Endothelial cell of umbilical vein (primary cell): ENCODE results near the gene LIPM. TPM values are rescaled to one million over a fixed set of nuclear protein-coding genes. Genes with fewer than 3 reads are reported as not detected.

Experiments
- BruUV-seq: library from RNA; stranded (reverse); fragments of 400-500 nt; replicated peaks from 2 replicates; lab custom pipeline; 2021; lab: Mats Ljungman, UMichigan
- CTCF ChIA-PET: fragments of 300-600, 350-600 bp; sonication (Branson Sonifier 250); formaldehyde crosslinking; loops from one replicate; lab custom pipeline; 2021; ENCODE audit warnings: antibody characterized with exemption, inconsistent platforms; lab: Charles Lee
- POLR2A ChIA-PET: fragments of 300-600, 350-600 bp; sonication (Branson Sonifier 250); formaldehyde crosslinking; loops from one replicate; lab custom pipeline; 2021; ENCODE audit warnings: antibody characterized with exemption, inconsistent platforms; lab: Charles Lee
- DNase-seq: peaks from one replicate; pipeline ENCODE4 v3.0.0-alpha.2; 2011; ENCODE audit warnings: low read depth, low spot score
- FAIRE-seq: peaks from 2 replicates; lab custom pipeline; 2011; peaks lifted over from hg19 to GRCh38; lab: Jason Lieb, UNC
- H2AFZ ChIP-seq: 2 replicates; pipeline ENCODE4 v1.6.0; 2012; ENCODE audit warnings: low read depth, low read length, control low read depth, inconsistent platforms
- H3K27ac ChIP-seq: 2 replicates; pipeline ENCODE4 v1.5.1; 2011; ENCODE audit warnings: low read depth, mild to moderate bottlenecking, control low read depth, low read length, moderate library complexity; ENCODE audit not compliant: insufficient read depth
- H3K27me3 ChIP-seq, 2 experiments: 2 replicates each; pipeline versions ENCODE4 v1.6.0 to v1.6.1; 2011; ENCODE audit warnings: low read length in 2 of 2, mixed read lengths in 1 of 2; ENCODE audit not compliant: control insufficient read depth in 2 of 2, insufficient read depth in 2 of 2
- H3K36me3 ChIP-seq, 2 experiments: 2 replicates in 1 of 2; 3 replicates in 1 of 2; pipeline ENCODE4 v1.5.1; 2011; ENCODE audit warnings: low read length in 2 of 2, mild to moderate bottlenecking in 1 of 2, moderate library complexity in 1 of 2; ENCODE audit not compliant: control insufficient read depth in 2 of 2, insufficient read depth in 2 of 2; ENCODE audit errors: extremely low read depth in 1 of 2
- H3K4me1 ChIP-seq: 3 replicates; pipeline ENCODE4 v1.5.1; 2011; ENCODE audit warnings: mild to moderate bottlenecking, low read length; ENCODE audit not compliant: control insufficient read depth, insufficient read depth; ENCODE audit errors: extremely low read depth
- H3K4me2 ChIP-seq: 2 replicates; pipeline ENCODE4 v1.6.1; 2011; ENCODE audit warnings: low read length, control low read depth, mixed read lengths; ENCODE audit not compliant: insufficient read depth
- H3K4me3 ChIP-seq, 3 experiments: fragments of 200-600 bp in 1 of 3; sonication (generic), shearing (Covaris generic) in 1 of 3; replicated peaks in 1 of 3; 2 replicates each; pipeline ENCODE4 v1.5.1; 2011 to 2016; ENCODE audit warnings: control low read depth in 3 of 3, low read length in 3 of 3, mild to moderate bottlenecking in 2 of 3, inconsistent platforms in 1 of 3, low read depth in 1 of 3, moderate library complexity in 1 of 3; ENCODE audit not compliant: insufficient read depth in 1 of 3
- H3K79me2 ChIP-seq: 2 replicates; pipeline ENCODE4 v1.6.0; 2012; ENCODE audit warnings: low read length, inconsistent platforms; ENCODE audit not compliant: control insufficient read depth, insufficient read depth
- H3K9ac ChIP-seq: replicated peaks from 2 replicates; pipeline ENCODE3; 2011; ENCODE audit warnings: low read length, control low read depth; ENCODE audit not compliant: insufficient read depth; ENCODE audit errors: extremely low read depth
- H3K9me1 ChIP-seq: replicated peaks from 3 replicates; pipeline ENCODE4 v1.6.0; 2011; ENCODE audit warnings: mild to moderate bottlenecking, low read length; ENCODE audit not compliant: control insufficient read depth, insufficient read depth; ENCODE audit errors: extremely low read depth
- H3K9me3 ChIP-seq: replicated peaks from 2 replicates; pipeline ENCODE4 v1.5.1; 2012; ENCODE audit warnings: low read length, inconsistent platforms; ENCODE audit not compliant: control insufficient read depth, insufficient read depth
- H4K20me1 ChIP-seq: replicated peaks from 2 replicates; pipeline ENCODE3; 2011; ENCODE audit warnings: mild to moderate bottlenecking, low read length; ENCODE audit not compliant: control insufficient read depth, insufficient read depth; ENCODE audit errors: extremely low read depth
- CTCF ChIP-seq, 2 donors: IDR thresholded peaks; 1 replicate in 1 of 2; 2 replicates in 1 of 2; pipeline ENCODE4 v1.5.1; 2011; ENCODE audit warnings: low read length in 2 of 2, mild to moderate bottlenecking in 2 of 2, moderate library complexity in 2 of 2, control low read depth in 1 of 2, inconsistent platforms in 1 of 2, low read depth in 1 of 2; ENCODE audit not compliant: insufficient read depth in 1 of 2; ENCODE audit errors: extremely low read depth in 1 of 2
- EZH2 ChIP-seq: IDR thresholded peaks from 2 replicates; pipeline ENCODE4 v1.6.1; 2012; ENCODE audit warnings: borderline replicate concordance, low read depth, mild to moderate bottlenecking, moderate library complexity, low read length, inconsistent platforms; ENCODE audit not compliant: severe bottlenecking
- FOS ChIP-seq: IDR thresholded peaks from 2 replicates; pipeline ENCODE4 v1.6.1; 2011; ENCODE audit warnings: mild to moderate bottlenecking, low read length, moderate library complexity, borderline replicate concordance; ENCODE audit not compliant: insufficient read depth
- GATA2 ChIP-seq: IDR thresholded peaks from 2 replicates; pipeline ENCODE4 v1.7.0; 2011; ENCODE audit warnings: low read depth, mild to moderate bottlenecking, moderate library complexity, mixed read lengths, low read length; ENCODE audit not compliant: insufficient read length, insufficient read depth
- JUN ChIP-seq: IDR thresholded peaks from 2 replicates; pipeline ENCODE4 v1.6.1; 2011; ENCODE audit warnings: borderline replicate concordance, low read depth; ENCODE audit not compliant: insufficient read length, insufficient read depth
- MAX ChIP-seq: IDR thresholded peaks from 2 replicates; pipeline ENCODE4 v1.6.1; 2011; ENCODE audit not compliant: insufficient read depth, insufficient read length
- MYC ChIP-seq: IDR thresholded peaks from one replicate; pipeline ENCODE4 v1.6.1; 2011; ENCODE audit warnings: mild to moderate bottlenecking, low read depth, low read length
- POLR2A ChIP-seq: IDR thresholded peaks from 2 replicates; pipeline ENCODE4 v1.6.1; 2012; ENCODE audit warnings: low read depth, mild to moderate bottlenecking, control low read depth, low read length
- POLR2AphosphoS5 ChIP-seq: IDR thresholded peaks from 2 replicates; pipeline ENCODE4 v1.6.1; 2012; ENCODE audit warnings: low read depth, mild to moderate bottlenecking, control low read depth, low read length, moderate library complexity; ENCODE audit not compliant: insufficient read depth
- dilution Hi-C: fragments of 300-500 bp; cut with MboI; formaldehyde crosslinking; loops from one replicate; pipeline ENCODE4 v1.15.0; 2019; ENCODE audit warnings: low sequenced_read_pairs; ENCODE audit not compliant: extremely low pct_ligation_motif_present
- intact Hi-C: fragments of 100-400 bp; cut with micrococcal nuclease; formaldehyde crosslinking; loops from one replicate; pipeline ENCODE4 v1.10.0; 2022
- polyA plus RNA-seq, 4 experiments: library from polyadenylated mRNA; depleted of rRNA in 3 of 4; stranded (reverse) in 3 of 4; unstranded in 1 of 4; fragments of >200 nt; gene quantifications; 2 replicates each; pipeline versions ENCODE4 v1.2.1 to v1.2.3, GENCODE V29; 2011 to 2012; ENCODE audit warnings: missing spikeins in 1 of 4
- total RNA-seq: library from RNA; stranded (reverse); gene quantifications from 2 replicates; pipeline ENCODE4 v1.2.3, GENCODE V29; 2021

LIPM gene
- total and polyA plus RNA-seq, 2 donors (not counting 3 experiments of a cell fraction or from before 2014, with no cell fraction given) = not detected

- no peak within 1 kb of the TSS for H3K4me2 ChIP-seq
- no peaks in the 10 kb centered on the region for H4K20me1 ChIP-seq
- H2AFZ ChIP-seq = no peak within 1 kb of the TSS
- no peaks in the 10 kb centered on the region for H3K9me3 ChIP-seq
- BruUV-seq = no TSS peak
- no peaks in the 10 kb centered on the region for H3K27me3 ChIP-seq
- no peak within 1 kb of the TSS for H3K4me3 ChIP-seq
- POLR2A ChIA-PET = no interaction called here
- no peak for TF ChIP-seq MYC
- TF ChIP-seq FOS = no peak
- TF ChIP-seq POLR2A = no peak
- TF ChIP-seq GATA2 = no peak
- no peaks in the 10 kb centered on the region for H3K79me2 ChIP-seq
- no peak within 1 kb of the TSS for H3K27ac ChIP-seq
- H3K36me3 ChIP-seq = no peaks in the 10 kb centered on the region
- no peaks in the 10 kb centered on the region for H3K9me1 ChIP-seq
- peaks cover 7% of the 10 kb centered on the region for H3K4me1 ChIP-seq
- no peak for FAIRE-seq
- no peak within 1 kb of the TSS for H3K9ac ChIP-seq
- dilution Hi-C loops (no loop called here), intact Hi-C loops (no loop called here)
- CTCF ChIA-PET = interaction anchor here (0.8 to 1.5 kb wide), 5 partner anchors 11 to 215 kb away, joined by 3 read pairs; no protein-coding TSS in a partner anchor
- no peak for DNase-seq
Measured at GRCh38 chr10:88759366-88760101, 43.0 kb upstream of the LIPM start, which contains the start of gene LIPN. Gene LIPN, plus strand, starts transcription at chr10:88760020. Its CDS starts 1,386 bp downstream, at chr10:88761406.

- TF ChIP-seq MYC (no peak), POLR2AphosphoS5 (no peak), JUN (no peak), EZH2 (no peak), MAX (no peak), GATA2 (no peak), POLR2A (no peak), FOS (no peak), CTCF (IDR thresholded peaks at IDR 0.05; ENCODE audit: extremely low read depth in 1 of 2, insufficient read depth in 1 of 2, low read depth in 1 of 2, low read length in 2 of 2) (no peak)
- intact Hi-C loops = no loop called here
- POLR2A ChIA-PET = no interaction called here
- DNase-seq (no peak), FAIRE-seq (no peak)
- dilution Hi-C loops = no loop called here
- Histone ChIP-seq H3K9me3 (no peaks in the 10 kb centered on the region), H3K4me2 (no peak overlapping the region), H4K20me1 (no peaks in the 10 kb centered on the region), H3K9me1 (no peaks in the 10 kb centered on the region), H2AFZ (no peak overlapping the region), H3K9ac (no peak overlapping the region), H3K4me1 (no peaks in the 10 kb centered on the region), H3K79me2 (no peaks in the 10 kb centered on the region), H3K27me3 (no peaks in the 10 kb centered on the region), H3K4me3 (no peak overlapping the region), H3K36me3 (no peaks in the 10 kb centered on the region), H3K27ac (no peak overlapping the region)
- BruUV-seq = no TSS peak
- CTCF ChIA-PET = interaction anchor here (1.5 to 1.7 kb wide), 2 partner anchors 13 to 52 kb away, joined by 3 read pairs; no protein-coding TSS in a partner anchor
Measured at GRCh38 chr10:88762906-88763305, 39.6 kb upstream of the LIPM start.
